ENCODE results near the gene CEP350. TPM values are rescaled to one million over a fixed set of nuclear protein-coding genes. Genes with fewer than 3 reads are reported as not detected.
"Not testable (repeated sequence)": the region's sequence is repeated elsewhere in the genome, so short reads cannot be mapped to it uniquely, and the experiment has no call there.

The CEP350 gene
- polyA plus RNA-seq, 3 donors from 2014 or later = 4.3 to 74.5 (median 13.5) TPM

GRCh38 chr1:179955731-179956130 lies 1.1 kb downstream of the CEP350 start:
- H3K27ac Mint-ChIP-seq = peak overlapping the region; percentile 85 to 95 (median 92)
- no peak for DNase-seq
- peak overlapping the region; percentile 87 to 94 (median 91) for H3K4me3 Mint-ChIP-seq
- H3K4me1 Mint-ChIP-seq = peaks cover 55 to 63% of the 10 kb centered on the region in 2 donors
- no peaks in the 10 kb centered on the region for H3K9me3 Mint-ChIP-seq
- no peaks in the 10 kb centered on the region for H3K36me3 Mint-ChIP-seq
- peaks cover 2 to 8% (median 3%) of the 10 kb centered on the region in 3 donors for H3K27me3 Mint-ChIP-seq (ENCODE audit: low read depth in 3 of 3)

- peaks cover 1 to 3% (median 2%) of the 10 kb centered on the region in 3 donors for H3K27me3 Mint-ChIP-seq (ENCODE audit: low read depth in 3 of 3)
These were observed 3.7 kb downstream of the CEP350 start for GRCh38 chr1:179958359-179958758.

GRCh38 chr1:179962168-179962567 lies 7.6 kb downstream of the CEP350 start:
- H3K36me3 Mint-ChIP-seq; H3K9me3 Mint-ChIP-seq; H3K4me3 Mint-ChIP-seq; H3K27me3 Mint-ChIP-seq (ENCODE audit: low read depth in 3 of 3); DNase-seq: not testable (repeated sequence)
- Mint-ChIP-seq H3K4me1 (peaks cover 47 to 64% of the 10 kb centered on the region in 2 donors), H3K27ac (peak overlapping the region in 1 of 6 donors; percentile 43)

More at GRCh38 chr1:179958359-179958758, 3.7 kb downstream of the CEP350 start:
- no peak for DNase-seq
- peaks cover 0 to 4% (median 0%) of the 10 kb centered on the region in 3 donors for H3K36me3 Mint-ChIP-seq
- H3K4me3 Mint-ChIP-seq = no peak overlapping the region
- H3K27ac Mint-ChIP-seq = no peak overlapping the region
- peaks cover 53 to 65% of the 10 kb centered on the region in 2 donors for H3K4me1 Mint-ChIP-seq
- H3K9me3 Mint-ChIP-seq = no peaks in the 10 kb centered on the region

GRCh38 chr1:179966551-179966950 lies 11.9 kb downstream of the CEP350 start:
- no peak for DNase-seq
- Mint-ChIP-seq H3K4me1 (peaks cover 58 to 75% of the 10 kb centered on the region in 2 donors), H3K27me3 (ENCODE audit: low read depth in 3 of 3) (no peaks in the 10 kb centered on the region), H3K36me3 (peaks cover 0 to 8% (median 4%) of the 10 kb centered on the region in 3 donors), H3K27ac (no peak overlapping the region), H3K9me3 (no peaks in the 10 kb centered on the region), H3K4me3 (no peak overlapping the region)

GRCh38 chr1:179968284-179968993 lies 13.8 kb downstream of the CEP350 start:
- H3K27me3 Mint-ChIP-seq (ENCODE audit: low read depth in 3 of 3) = no peaks in the 10 kb centered on the region
- peaks cover 0 to 8% (median 0%) of the 10 kb centered on the region in 3 donors for H3K36me3 Mint-ChIP-seq
- H3K27ac Mint-ChIP-seq = peak overlapping the region in 1 of 6 donors; percentile 41
- DNase-seq = no peak
- H3K9me3 Mint-ChIP-seq = no peaks in the 10 kb centered on the region
- peak overlapping the region in 1 of 5 donors; percentile 72 for H3K4me3 Mint-ChIP-seq
- H3K4me1 Mint-ChIP-seq = peaks cover 60 to 74% of the 10 kb centered on the region in 2 donors

GRCh38 chr1:179968994-179969919 lies 14.6 kb downstream of the CEP350 start:
- peak overlapping the region; percentile 10 to 83 (median 30) for H3K27ac Mint-ChIP-seq
- peak overlapping the region in 3 of 5 donors; percentile 0 to 72 (median 62) for H3K4me3 Mint-ChIP-seq
- DNase-seq = no peak
- H3K27me3 Mint-ChIP-seq (ENCODE audit: low read depth in 3 of 3) = no peaks in the 10 kb centered on the region
- peaks cover 60 to 72% of the 10 kb centered on the region in 2 donors for H3K4me1 Mint-ChIP-seq
- peaks cover 0 to 8% (median 0%) of the 10 kb centered on the region in 3 donors for H3K36me3 Mint-ChIP-seq
- no peaks in the 10 kb centered on the region for H3K9me3 Mint-ChIP-seq

GRCh38 chr1:179969962-179970361 lies 15.4 kb downstream of the CEP350 start:
- Mint-ChIP-seq H3K4me3 (peak overlapping the region in 2 of 5 donors; percentile 17 to 27), H3K9me3 (no peaks in the 10 kb centered on the region), H3K27ac (peak overlapping the region in 3 of 6 donors; percentile 12 to 73 (median 37)), H3K27me3 (ENCODE audit: low read depth in 3 of 3) (no peaks in the 10 kb centered on the region), H3K4me1 (peaks cover 60 to 72% of the 10 kb centered on the region in 2 donors), H3K36me3 (peaks cover 0 to 8% (median 0%) of the 10 kb centered on the region in 3 donors)
- no peak for DNase-seq

- H3K36me3 Mint-ChIP-seq = peaks cover 0 to 8% (median 0%) of the 10 kb centered on the region in 3 donors
- DNase-seq = no peak
- no peak overlapping the region for H3K27ac Mint-ChIP-seq
- no peak overlapping the region for H3K4me3 Mint-ChIP-seq
- H3K9me3 Mint-ChIP-seq = no peaks in the 10 kb centered on the region
- no peaks in the 10 kb centered on the region for H3K27me3 Mint-ChIP-seq (ENCODE audit: low read depth in 3 of 3)
- H3K4me1 Mint-ChIP-seq = peaks cover 62 to 71% of the 10 kb centered on the region in 2 donors
These were observed 17.2 kb downstream of the CEP350 start for GRCh38 chr1:179971563-179972496.

GRCh38 chr1:179973198-179974110 lies 18.8 kb downstream of the CEP350 start:
- Mint-ChIP-seq H3K4me1 (peaks cover 67 to 80% of the 10 kb centered on the region in 2 donors), H3K36me3 (peaks cover 0 to 8% (median 0%) of the 10 kb centered on the region in 3 donors), H3K27ac (peak overlapping the region in 1 of 6 donors; percentile 43), H3K9me3 (no peaks in the 10 kb centered on the region), H3K4me3 (no peak overlapping the region), H3K27me3 (ENCODE audit: low read depth in 3 of 3) (no peaks in the 10 kb centered on the region)
- no peak for DNase-seq

- Mint-ChIP-seq H3K27me3 (ENCODE audit: low read depth in 3 of 3) (no peaks in the 10 kb centered on the region), H3K36me3 (no peaks in the 10 kb centered on the region), H3K27ac (peak overlapping the region in 2 of 6 donors; percentile 6 to 47), H3K4me1 (peaks cover 62 to 77% of the 10 kb centered on the region in 2 donors), H3K9me3 (no peaks in the 10 kb centered on the region), H3K4me3 (no peak overlapping the region)
- DNase-seq = no peak
These were observed 22.5 kb downstream of the CEP350 start for GRCh38 chr1:179976970-179977651.

- H3K9me3 Mint-ChIP-seq = no peaks in the 10 kb centered on the region
- H3K4me1 Mint-ChIP-seq = peaks cover 55 to 71% of the 10 kb centered on the region in 2 donors
- H3K27ac Mint-ChIP-seq = peak overlapping the region in 1 of 6 donors; percentile 18
- no peak overlapping the region for H3K4me3 Mint-ChIP-seq
- DNase-seq = no peak
- no peaks in the 10 kb centered on the region for H3K27me3 Mint-ChIP-seq (ENCODE audit: low read depth in 3 of 3)
- H3K36me3 Mint-ChIP-seq = no peaks in the 10 kb centered on the region
These were observed 23.8 kb downstream of the CEP350 start for GRCh38 chr1:179978199-179979079.

Measured in immature natural killer cell (primary cell).